ENCODE data around the gene CNTNAP2.
A peak's percentile ranks its signal among the peaks of the same experiment; 100 is the strongest.

DNA sequence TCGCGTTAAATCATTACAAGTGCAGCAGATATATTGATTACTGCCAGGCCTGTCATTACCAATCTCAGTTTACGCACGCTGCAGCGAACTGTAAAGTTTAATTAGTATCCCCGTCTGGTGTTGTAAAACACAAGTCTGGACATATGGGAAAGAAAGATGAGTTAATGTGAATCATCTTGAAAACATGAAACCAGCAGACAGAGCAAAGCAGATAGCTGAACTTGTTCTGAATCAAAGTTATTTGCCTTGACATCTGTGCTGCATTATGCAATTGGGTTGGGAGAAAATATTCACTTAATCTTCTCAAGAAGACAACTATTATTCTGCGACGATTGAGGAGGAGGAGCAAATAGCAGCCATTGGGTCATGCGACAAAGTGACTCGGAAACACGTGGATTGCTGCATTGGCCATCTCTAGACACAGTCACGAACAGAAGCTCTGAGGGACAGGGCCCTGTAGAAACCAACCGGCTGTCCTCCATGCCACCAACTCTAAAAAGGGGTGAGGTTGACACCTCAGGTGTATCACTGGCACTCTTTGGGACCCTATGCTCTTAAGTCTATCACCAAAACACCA lies 2317.7 kb downstream of the CNTNAP2 start:
- TF ChIP-seq GATA2 (IDR thresholded peaks at IDR 0.05; ENCODE audit: low read depth, low read length) (peak; percentile 32; the same call in 1 of the 2 replicates), GATA3 (IDR thresholded peaks at IDR 0.05; ENCODE audit: low read depth, low read length) (peak; percentile 50)
